ENCODE data around the gene JPH2. TPM values are rescaled to one million over a fixed set of nuclear protein-coding genes. Genes with fewer than 3 reads are reported as not detected.

JPH2 gene
- total and polyA plus RNA-seq, 10 of the 15 experiments (the other 5 are each of a cell fraction or from before 2014, with no cell fraction given): 0.16 TPM; not detected in 9

DNA sequence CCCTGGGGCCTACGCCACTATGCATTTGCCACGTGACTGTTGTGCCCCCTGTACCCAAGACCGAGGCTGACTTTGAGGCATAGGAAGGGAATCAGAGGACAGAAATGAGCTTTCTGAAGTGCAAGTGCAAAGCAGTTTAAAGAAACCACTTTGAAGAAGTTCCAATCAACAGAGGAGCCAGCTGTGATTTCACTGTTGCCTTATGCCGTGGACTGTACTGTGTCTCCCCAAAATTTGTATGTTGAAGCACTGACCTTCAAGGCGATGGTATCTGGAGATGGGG, 111.1 kb downstream of the JPH2 start:
- CTCF ChIA-PET: interaction anchor here (0.8 to 16.0 kb wide), 6 partner anchors 12 to 538 kb away, joined by 3 to 223 read pairs (median 4); no protein-coding TSS in a partner anchor
- TF ChIP-seq BMI1 (IDR thresholded peaks at IDR 0.05; ENCODE audit: borderline replicate concordance) (no peak), IKZF2 (IDR thresholded peaks at IDR 0.05) (no peak), RCOR1 (conservative IDR thresholded peaks at IDR 0.05; ENCODE audit: low read depth, low read length) (no peak), BCLAF1 (IDR thresholded peaks at IDR 0.05) (no peak), TBL1XR1 (IDR thresholded peaks at IDR 0.05; ENCODE audit: low read depth, low read length) (no peak), USF2 (IDR thresholded peaks at IDR 0.05; ENCODE audit: borderline replicate concordance, low read depth, low read length) (no peak), SMC3 (IDR thresholded peaks at IDR 0.05; ENCODE audit: borderline replicate concordance, low read length) (no peak), ATF7 (IDR thresholded peaks at IDR 0.05; ENCODE audit: low read depth) (no peak)
- TF ChIP-seq, protein P1, sequence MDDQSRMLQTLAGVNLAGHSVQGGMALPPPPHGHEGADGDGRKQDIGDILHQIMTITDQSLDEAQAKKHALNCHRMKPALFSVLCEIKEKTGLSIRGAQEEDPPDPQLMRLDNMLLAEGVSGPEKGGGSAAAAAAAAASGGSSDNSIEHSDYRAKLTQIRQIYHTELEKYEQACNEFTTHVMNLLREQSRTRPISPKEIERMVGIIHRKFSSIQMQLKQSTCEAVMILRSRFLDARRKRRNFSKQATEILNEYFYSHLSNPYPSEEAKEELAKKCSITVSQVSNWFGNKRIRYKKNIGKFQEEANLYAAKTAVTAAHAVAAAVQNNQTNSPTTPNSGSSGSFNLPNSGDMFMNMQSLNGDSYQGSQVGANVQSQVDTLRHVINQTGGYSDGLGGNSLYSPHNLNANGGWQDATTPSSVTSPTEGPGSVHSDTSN (IDR thresholded peaks at IDR 0.05; ENCODE audit: insufficient replicate concordance, low read depth, low read length): no peak
- TF ChIP-seq, protein P2, sequence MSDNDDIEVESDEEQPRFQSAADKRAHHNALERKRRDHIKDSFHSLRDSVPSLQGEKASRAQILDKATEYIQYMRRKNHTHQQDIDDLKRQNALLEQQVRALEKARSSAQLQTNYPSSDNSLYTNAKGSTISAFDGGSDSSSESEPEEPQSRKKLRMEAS (IDR thresholded peaks at IDR 0.05; ENCODE audit: low read depth, low read length): no peak
- POLR2A ChIA-PET: no interaction called here
- Histone ChIP-seq H4K20me1 (ENCODE audit: control insufficient read depth, insufficient read depth) (no peaks in the 10 kb centered on the region), H3K79me2 (ENCODE audit: control insufficient read depth, insufficient read depth, low read length) (no peaks in the 10 kb centered on the region), H3K36me3 (ENCODE audit: control insufficient read depth in 2 of 2, insufficient read depth in 2 of 2, low read length in 1 of 2) (no peaks in the 10 kb centered on the region), H3K4me3 (no peak overlapping the region), H3K27me3 (replicated peaks in 1 of 2; ENCODE audit: control insufficient read depth in 2 of 2, insufficient read depth in 2 of 2, low read length in 1 of 2) (no peaks in the 10 kb centered on the region), H3K27ac (ENCODE audit: control insufficient read depth, insufficient read depth) (no peak overlapping the region), H3K9me3 (replicated peaks; ENCODE audit: control insufficient read depth, insufficient read depth, low read length) (no peaks in the 10 kb centered on the region), H3K4me1 (ENCODE audit: control insufficient read depth, insufficient read depth, low read length) (peaks cover 4% of the 10 kb centered on the region; the same call in 1 of the 2 replicates), H2AFZ (ENCODE audit: control insufficient read depth, low read depth, low read length) (no peak overlapping the region), H3K4me2 (ENCODE audit: control insufficient read depth, insufficient read depth) (no peak overlapping the region), H3K9ac (ENCODE audit: control insufficient read depth, insufficient read depth, low read length) (no peak overlapping the region)
- RAD21 ChIA-PET (ENCODE audit: unreplicated experiment): interaction anchor here (0.6 to 10.1 kb wide), 4 partner anchors 121 to 339 kb away, joined by 3 to 182 read pairs (median 4); no protein-coding TSS in a partner anchor
- ATAC-seq (no peak), DNase-seq (ENCODE audit: low read depth, low spot score) (no peak), FAIRE-seq (no peak)
- no TSS peak for BruUV-seq (replicated peaks)
- intact Hi-C loops (cut with micrococcal nuclease; ENCODE audit: unreplicated experiment): no loop called here
- in situ Hi-C loops (cut with MboI): no loop called here
- WGBS (ENCODE audit: insufficient coverage, insufficient replicate concordance, low lambda C conversion rate, missing lambda C conversion rate): 98% methylated on average over 5 of the region's 5 CpGs
- SMC1A ChIA-PET (ENCODE audit: uncharacterized antibody, unreplicated experiment): interaction anchor here (1.0 to 9.8 kb wide), 3 partner anchors 19 to 326 kb away, joined by 4 to 67 read pairs (median 5); no protein-coding TSS in a partner anchor

Measured in GM12878 (cell line).